ENCODE results near the gene PHF21B.

The PHF21B gene

DNA sequence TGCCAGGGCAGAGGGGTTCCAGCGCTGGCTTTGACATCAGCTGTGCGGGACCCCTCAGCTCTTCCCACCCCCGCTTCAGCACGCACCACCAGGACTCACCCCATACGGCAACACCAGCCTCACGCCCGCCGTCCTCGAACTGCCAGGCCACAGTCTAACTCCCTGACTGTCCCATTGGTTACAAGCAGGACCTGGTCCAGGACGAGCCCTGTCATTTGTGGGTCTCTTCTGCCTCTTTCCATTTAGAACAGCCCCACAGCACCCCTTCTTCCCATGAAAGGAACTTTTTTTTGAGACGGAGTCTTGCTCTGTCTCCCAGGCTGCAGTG, 81.7 kb downstream of the PHF21B start:
- DNase-seq (ENCODE audit: low read depth, low spot score): no peak
- no peak overlapping the region for H3K4me3 ChIP-seq (ENCODE audit: low read depth, low read length)
- no peak for TF ChIP-seq CTCF (IDR thresholded peaks at IDR 0.05; ENCODE audit: low read depth, low read length)
- in situ Hi-C loops (cut with HindIII; ENCODE audit: low sequenced_read_pairs): no loop called here

DNA sequence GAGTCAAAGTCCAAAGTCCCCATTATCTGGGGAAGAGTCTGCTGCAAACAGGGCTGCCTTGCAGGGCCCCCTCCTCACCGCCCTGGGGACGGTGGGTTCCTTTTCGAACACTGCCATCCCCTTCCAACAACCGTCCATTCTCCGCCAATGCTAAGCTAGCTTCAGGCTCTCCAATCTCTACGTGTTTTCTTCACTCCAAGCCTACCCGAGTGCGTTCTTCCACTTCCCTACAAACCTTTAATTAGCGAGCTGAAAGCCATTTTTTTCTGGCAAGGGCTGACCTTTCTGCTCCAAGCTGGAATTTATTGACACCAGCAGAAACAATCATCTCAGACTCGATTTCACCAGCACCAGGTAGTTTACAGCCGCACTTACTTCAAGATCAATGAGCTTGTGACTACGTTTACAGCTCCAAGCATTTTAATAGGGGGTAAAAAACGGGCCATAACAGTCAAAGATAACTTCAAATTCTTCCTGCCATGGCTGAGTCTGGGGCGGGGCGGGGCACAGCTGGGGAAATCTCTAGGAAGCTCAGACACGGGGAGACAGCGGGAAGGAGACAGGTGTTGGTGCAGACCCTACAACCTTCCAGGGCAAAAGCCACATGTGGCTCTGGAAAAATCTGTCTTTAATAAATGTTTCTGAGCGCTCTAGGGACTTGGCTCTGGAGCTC, 82.2 kb downstream of the PHF21B start:
- TF ChIP-seq CTCF (IDR thresholded peaks at IDR 0.05; ENCODE audit: low read depth, low read length): no peak
- no peak for DNase-seq (ENCODE audit: low read depth, low spot score)
- in situ Hi-C loops (cut with HindIII; ENCODE audit: low sequenced_read_pairs): no loop called here
- no peak overlapping the region for H3K4me3 ChIP-seq (ENCODE audit: low read depth, low read length)

DNA sequence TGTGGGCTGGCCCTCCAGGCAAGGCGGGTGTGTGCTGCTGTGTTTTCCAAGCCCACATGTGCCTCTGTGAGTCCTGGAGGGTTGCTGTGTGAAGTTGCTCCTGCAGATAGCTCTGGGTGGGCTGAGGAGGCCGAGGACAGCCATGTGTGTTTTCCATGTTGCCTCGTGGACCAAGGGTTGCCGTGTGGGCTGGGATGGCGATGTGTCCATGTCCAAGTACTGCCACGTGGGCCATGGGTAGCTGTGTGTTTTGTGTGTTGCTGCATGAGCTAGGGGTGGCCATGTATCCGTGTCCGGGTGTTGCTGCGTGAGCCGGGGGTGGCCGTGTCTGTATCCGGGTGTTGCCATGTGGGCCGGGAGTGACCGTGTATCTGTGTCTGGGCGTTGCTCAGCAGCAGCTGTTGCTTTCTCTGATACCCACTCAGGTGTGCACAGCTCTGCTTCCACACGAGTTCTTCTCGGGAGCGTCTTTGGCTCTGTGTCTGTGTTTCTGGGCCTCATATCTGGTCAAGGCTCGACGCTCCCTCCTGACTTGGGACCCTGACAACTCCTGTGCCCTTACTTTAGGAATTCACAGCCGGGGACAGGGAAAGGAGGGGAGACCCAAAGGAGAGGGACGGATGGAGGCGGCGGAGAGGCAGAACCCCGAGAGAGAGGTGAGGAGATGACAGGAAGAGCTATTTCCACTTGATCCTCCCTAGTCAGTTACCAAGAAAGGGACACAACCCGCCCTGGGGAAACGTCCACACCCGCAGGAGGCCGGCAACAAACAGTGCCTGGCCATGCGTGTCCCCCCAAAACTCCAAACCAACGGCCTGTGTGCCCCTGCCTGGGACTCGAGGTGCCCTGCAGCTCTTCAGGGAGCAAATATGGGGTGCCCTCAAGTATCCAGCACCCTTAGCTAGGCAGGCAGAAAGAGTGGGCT, 83.1 kb downstream of the PHF21B start:
- no peak for TF ChIP-seq CTCF (IDR thresholded peaks at IDR 0.05; ENCODE audit: low read depth, low read length)
- H3K4me3 ChIP-seq (ENCODE audit: low read depth, low read length): no peak overlapping the region
- DNase-seq (ENCODE audit: low read depth, low spot score): no peak
- in situ Hi-C loops (cut with HindIII; ENCODE audit: low sequenced_read_pairs): no loop called here

GRCh38 chr22:44926124-44926475, 83.7 kb downstream of the PHF21B start:
- no peak for TF ChIP-seq CTCF (IDR thresholded peaks at IDR 0.05; ENCODE audit: low read depth, low read length)
- in situ Hi-C loops (cut with HindIII; ENCODE audit: low sequenced_read_pairs): no loop called here
- no peak for DNase-seq (ENCODE audit: low read depth, low spot score)
- H3K4me3 ChIP-seq (ENCODE audit: low read depth, low read length): no peak overlapping the region

DNA sequence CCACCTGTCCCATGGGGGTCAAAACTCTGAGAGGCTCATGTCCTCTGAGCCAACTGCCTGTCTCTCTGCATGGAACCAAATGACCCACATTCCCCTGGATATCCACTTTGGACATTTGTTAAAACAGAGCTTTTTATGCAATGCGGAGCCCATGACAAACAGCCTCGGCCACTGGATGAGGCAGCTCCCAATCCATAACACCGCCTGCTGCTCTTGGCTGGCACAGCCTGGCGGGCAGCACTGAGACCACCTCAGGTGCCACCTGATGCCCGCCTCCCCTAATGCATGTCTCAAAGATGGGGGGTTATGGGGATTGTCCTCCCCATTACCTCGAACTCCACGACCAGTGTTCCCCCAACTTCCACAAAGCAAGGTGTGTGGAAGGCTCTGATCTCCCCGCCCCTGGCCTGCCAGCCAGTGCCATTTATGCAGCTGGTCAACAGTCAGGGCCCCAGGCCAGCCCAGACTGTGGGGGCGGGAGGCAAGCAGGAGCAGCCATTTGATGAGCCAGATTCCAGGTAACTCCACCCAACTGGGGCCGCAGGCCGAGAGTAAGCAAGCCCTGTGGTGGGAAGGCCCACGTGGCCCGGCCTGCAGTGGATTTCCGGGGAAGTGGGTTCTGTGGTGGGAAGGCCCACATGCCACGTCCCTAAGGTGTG, 84.2 kb downstream of the PHF21B start:
- no peak overlapping the region for H3K4me3 ChIP-seq (ENCODE audit: low read depth, low read length)
- in situ Hi-C loops (cut with HindIII; ENCODE audit: low sequenced_read_pairs): no loop called here
- DNase-seq (ENCODE audit: low read depth, low spot score): no peak
- TF ChIP-seq CTCF (IDR thresholded peaks at IDR 0.05; ENCODE audit: low read depth, low read length): no peak

DNA sequence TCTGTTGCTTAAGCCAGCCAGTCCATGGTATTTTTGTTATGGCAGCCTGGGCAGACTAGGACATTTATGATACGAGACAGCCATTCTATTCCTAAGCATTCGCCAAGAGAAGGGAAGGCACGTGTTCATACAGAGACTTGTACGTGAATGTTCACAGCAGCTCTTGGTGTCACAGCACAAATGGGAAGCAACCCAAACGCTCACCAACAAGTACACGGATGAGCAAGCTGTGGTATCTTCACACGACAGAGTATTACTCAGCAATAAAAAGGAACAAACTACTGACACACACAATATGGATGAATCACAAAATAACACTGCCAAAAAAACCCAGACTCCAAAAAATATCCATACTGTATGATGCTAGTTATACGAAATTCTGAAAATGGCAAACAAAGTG, 85.1 kb downstream of the PHF21B start:
- no peak for TF ChIP-seq CTCF (IDR thresholded peaks at IDR 0.05; ENCODE audit: low read depth, low read length)
- no peak overlapping the region for H3K4me3 ChIP-seq (ENCODE audit: low read depth, low read length)
- in situ Hi-C loops (cut with HindIII; ENCODE audit: low sequenced_read_pairs): no loop called here
- DNase-seq (ENCODE audit: low read depth, low spot score): no peak

Data from astrocyte of the spinal cord (primary cell).